K562 (cell line): Measurements from ENCODE around the gene DNAL4. TPM values are rescaled to one million over a fixed set of nuclear protein-coding genes. Genes with fewer than 3 reads are reported as not detected.
A peak's percentile ranks its signal among the peaks of the same experiment; 100 is the strongest.

Source experiments
- ATAC-seq: fragments of 200-7000 bp; cut with Tn5 transposase; 3 replicates; pipeline ENCODE4 v1.9.1; 2020; ENCODE audit warnings: moderate library complexity
- BruUV-seq: library from RNA; stranded (reverse); fragments of 400-500 nt; replicated peaks from 2 replicates; lab custom pipeline; 2021; lab: Mats Ljungman, UMichigan
- CTCF ChIA-PET: fragments of 300-600 bp; formaldehyde crosslinking; extraction: SDS; loops from one replicate; lab custom pipeline; 2021; ENCODE audit warnings: low intra/inter-chr PET ratio; lab: Yijun Ruan, JAX
- POLR2A ChIA-PET: fragments of 300-600, 350-650 bp; sonication (Branson Sonifier 250); formaldehyde crosslinking; extraction: SDS; loops from one replicate; lab custom pipeline; 2021; ENCODE audit warnings: antibody characterized with exemption, inconsistent platforms; lab: Yijun Ruan, JAX
- DNase-seq, 4 experiments: peaks; one replicate each; pipeline versions ENCODE4 v3.0.0 to v3.0.0-alpha.2; 2011 to 2018; ENCODE audit warnings: low spot score in 3 of 4, mixed read lengths in 3 of 4; ENCODE audit errors: extremely low read depth in 1 of 4
- FAIRE-seq: peaks from 2 replicates; lab custom pipeline; 2011; peaks lifted over from hg19 to GRCh38; lab: Jason Lieb, UNC
- H2AFZ ChIP-seq: 2 replicates; pipeline ENCODE4 v1.6.0; 2011; ENCODE audit warnings: low read depth, low read length, control low read depth, inconsistent platforms
- H3K27ac ChIP-seq: fragments of 200-600 bp; 3 replicates; pipeline ENCODE4 v1.8.0; 2011; ENCODE audit warnings: low read depth, mild to moderate bottlenecking, control low read depth, inconsistent platforms, low read length, moderate library complexity, mixed read lengths; ENCODE audit errors: extremely low read depth
- H3K27me3 ChIP-seq, 2 experiments: fragments of 300-600 bp in 1 of 2; 2 replicates in 1 of 2; 3 replicates in 1 of 2; pipeline versions ENCODE4 v1.6.0 to v1.8.0; 2011; ENCODE audit warnings: inconsistent platforms in 2 of 2, low read length in 2 of 2, mild to moderate bottlenecking in 1 of 2, mixed read lengths in 1 of 2, moderate library complexity in 1 of 2; ENCODE audit not compliant: control insufficient read depth in 2 of 2, insufficient read depth in 2 of 2
- H3K36me3 ChIP-seq: fragments of 300-600 bp; 3 replicates; pipeline ENCODE4 v1.8.0; 2011; ENCODE audit warnings: mild to moderate bottlenecking, low read length, inconsistent platforms; ENCODE audit not compliant: control insufficient read depth, insufficient read depth
- H3K4me1 ChIP-seq, 2 experiments: fragments of 200-600 bp in 1 of 2; replicated peaks in 1 of 2; 2 replicates in 1 of 2; 3 replicates in 1 of 2; pipeline versions ENCODE4 v1.5.1 to v1.8.0; 2011; ENCODE audit warnings: inconsistent platforms in 2 of 2, low read length in 2 of 2, mild to moderate bottlenecking in 1 of 2, mixed read lengths in 1 of 2, moderate library complexity in 1 of 2; ENCODE audit not compliant: control insufficient read depth in 2 of 2, insufficient read depth in 2 of 2
- H3K4me2 ChIP-seq: 2 replicates; pipeline ENCODE4 v1.6.1; 2011; ENCODE audit warnings: low read length, control low read depth, inconsistent platforms, mixed read lengths; ENCODE audit not compliant: insufficient read depth
- H3K4me3 ChIP-seq: fragments of 200-600 bp; sonication (generic), shearing (Covaris generic); 2 replicates; pipeline ENCODE4 v1.5.1; 2016; ENCODE audit warnings: control low read depth, inconsistent platforms
- H3K79me2 ChIP-seq: fragments of 200-600 bp; 3 replicates; pipeline ENCODE4 v1.8.0; 2011; ENCODE audit warnings: low read length, inconsistent platforms; ENCODE audit not compliant: control insufficient read depth, insufficient read depth
- H3K9ac ChIP-seq, 2 experiments: 2 replicates each; pipeline versions ENCODE4 v1.6.0 to v1.6.1; 2011; ENCODE audit warnings: low read depth in 2 of 2, low read length in 2 of 2, control low read depth in 1 of 2, inconsistent platforms in 1 of 2, mild to moderate bottlenecking in 1 of 2, mixed read lengths in 1 of 2; ENCODE audit not compliant: insufficient read depth in 1 of 2
- H3K9me1 ChIP-seq: one replicate; pipeline ENCODE4 v1.6.0; 2011; ENCODE audit warnings: inconsistent platforms, mild to moderate bottlenecking, low read length, moderate library complexity; ENCODE audit not compliant: control insufficient read depth, insufficient read depth
- H3K9me3 ChIP-seq: replicated peaks from 2 replicates; pipeline ENCODE4 v1.5.1; 2011; ENCODE audit warnings: low read depth, low read length, inconsistent platforms; ENCODE audit not compliant: control insufficient read depth, insufficient read depth
- H4K20me1 ChIP-seq: replicated peaks from 2 replicates; pipeline ENCODE4 v1.6.1; 2011; ENCODE audit warnings: low read length, inconsistent platforms, mixed read lengths; ENCODE audit not compliant: control insufficient read depth, insufficient read depth
- DDX20 ChIP-seq: fragments of 450-650 bp; IDR thresholded peaks from 2 replicates; pipeline ENCODE4 v1.6.1; 2016; ENCODE audit warnings: missing genetic modification characterization, low read depth, mild to moderate bottlenecking, missing compliant biosample characterization, moderate library complexity
- HDAC6 ChIP-seq: IDR thresholded peaks from 2 replicates; pipeline ENCODE4 v1.6.1; 2012; ENCODE audit warnings: low read depth, mild to moderate bottlenecking, control low read depth, inconsistent platforms, low read length, moderate library complexity
- NR4A1 ChIP-seq, 2 experiments: fragments of 250-450 bp in 1 of 2; fragments of 450-650 bp in 1 of 2; sonication (Bioruptor Pico) in 1 of 2; IDR thresholded peaks; 2 replicates each; pipeline versions ENCODE4 v1.4.0 to v1.6.1; 2016 to 2020; ENCODE audit warnings: mild to moderate bottlenecking in 2 of 2, missing compliant biosample characterization in 1 of 2, missing genetic modification characterization in 1 of 2, moderate library complexity in 1 of 2
- PHTF2 ChIP-seq: fragments of 250-450 bp; sonication (Bioruptor Pico); IDR thresholded peaks from 2 replicates; pipeline ENCODE4 v1.5.0; 2021; ENCODE audit warnings: mild to moderate bottlenecking
- POLR3G ChIP-seq: IDR thresholded peaks from 2 replicates; pipeline ENCODE4 v1.6.1; 2011; ENCODE audit not compliant: insufficient read length, insufficient replicate concordance; ENCODE audit errors: extremely low read depth
- RBM25 ChIP-seq: fragments of 200-400 bp; formaldehyde crosslinking; IDR thresholded peaks from 2 replicates; pipeline ENCODE4 v1.6.1; 2018; ENCODE audit warnings: low read length, low read depth, moderate library complexity; ENCODE audit not compliant: severe bottlenecking
- SIN3A ChIP-seq, 2 experiments: fragments of 150-350 bp in 1 of 2; IDR thresholded peaks; 2 replicates each; pipeline ENCODE4 v1.6.1; 2011 to 2016; ENCODE audit warnings: borderline replicate concordance in 2 of 2, low read depth in 2 of 2, low read length in 2 of 2, mild to moderate bottlenecking in 2 of 2, moderate library complexity in 2 of 2; ENCODE audit not compliant: control insufficient read depth in 1 of 2
- THAP7 ChIP-seq: fragments of 250-450 bp; sonication (Bioruptor Pico); IDR thresholded peaks from 2 replicates; pipeline ENCODE4 v1.5.0; 2021
- ZNF124 ChIP-seq: sonication (generic); formaldehyde crosslinking; IDR thresholded peaks from 2 replicates; pipeline ENCODE4 v1.8.1; 2022; ENCODE audit warnings: missing genetic modification reagents
- ZNF140 ChIP-seq: fragments of 250-450 bp; sonication (Bioruptor Pico); IDR thresholded peaks from 2 replicates; pipeline ENCODE4 v1.8.0; 2021; ENCODE audit warnings: moderate library complexity, mild to moderate bottlenecking, inconsistent platforms
- ZNF316 ChIP-seq: fragments of 450-650 bp; IDR thresholded peaks from 2 replicates; pipeline ENCODE4 v1.6.1; 2016
- ZNF408 ChIP-seq: fragments of 250-450 bp; sonication (Bioruptor Pico); IDR thresholded peaks from 2 replicates; pipeline ENCODE4 v1.4.0; 2020; ENCODE audit warnings: low read depth, mild to moderate bottlenecking, moderate library complexity
- WGBS: fragments of 100-300 bp; shearing (Covaris generic); methylation state at CpG from one replicate; pipeline ENCODE4 v1.1.6; 2016; ENCODE audit warnings: low coverage, mixed read lengths; ENCODE audit not compliant: insufficient coverage; ENCODE audit errors: missing lambda C conversion rate; 5-methylcytosine and 5-hydroxymethylcytosine counted together
- in situ Hi-C: fragments of 300-500 bp; cut with MboI; formaldehyde crosslinking; loops from 4 replicates; pipeline ENCODE4 v1.15.0; 2018; ENCODE audit warnings: inconsistent platforms, mixed read lengths
- intact Hi-C: fragments of 100-400 bp; cut with micrococcal nuclease; formaldehyde crosslinking; loops from 2 replicates; pipeline ENCODE4 v1.14.2; 2022
- polyA plus RNA-seq, 8 experiments: library from polyadenylated mRNA; depleted of rRNA in 4 of 8; stranded (reverse) in 5 of 8; unstranded in 3 of 8; fragments of >200 nt; fragmentation: Nextera tagmentation in 2 of 8; fragmentation: Illumina TruSeq in 1 of 8; extraction: Ambion mirVana in 2 of 8; extraction: Trizol in 1 of 8; gene quantifications; 2 replicates each; pipeline versions ENCODE4 v1.2.1 to v1.2.3, GENCODE V29; 2011 to 2014; ENCODE audit warnings: inconsistent platforms in 1 of 8, missing spikeins in 1 of 8
- total RNA-seq, 7 experiments: library from RNA; depleted of rRNA in 6 of 7; stranded (reverse); fragments of >200 nt in 6 of 7; fragmentation: Illumina TruSeq in 2 of 7; extraction: Trizol in 2 of 7; gene quantifications; 2 replicates each; pipeline versions ENCODE4 v1.2.1 to v1.2.3, GENCODE V29; 2011 to 2021; ENCODE audit warnings: low replicate concordance in 1 of 7
- TF ChIP-seq, protein P1 (sequence below): sonication (generic); formaldehyde crosslinking; IDR thresholded peaks from 2 replicates; pipeline ENCODE4 v1.4.0; 2020; ENCODE audit warnings: mild to moderate bottlenecking, missing genetic modification reagents
- TF ChIP-seq, protein P2 (sequence below), 2 experiments: IDR thresholded peaks; 2 replicates each; pipeline ENCODE4 v1.6.1; 2012; ENCODE audit warnings: improper control_type of control experiment in 2 of 2, low read depth in 2 of 2, low read length in 2 of 2, borderline replicate concordance in 1 of 2

The DNAL4 gene
- total and polyA plus RNA-seq, 9 of the 15 experiments (the other 6 are each of a cell fraction or from before 2014, with no cell fraction given): 0.20 to 9.4 (median 5.2) TPM

DNA sequence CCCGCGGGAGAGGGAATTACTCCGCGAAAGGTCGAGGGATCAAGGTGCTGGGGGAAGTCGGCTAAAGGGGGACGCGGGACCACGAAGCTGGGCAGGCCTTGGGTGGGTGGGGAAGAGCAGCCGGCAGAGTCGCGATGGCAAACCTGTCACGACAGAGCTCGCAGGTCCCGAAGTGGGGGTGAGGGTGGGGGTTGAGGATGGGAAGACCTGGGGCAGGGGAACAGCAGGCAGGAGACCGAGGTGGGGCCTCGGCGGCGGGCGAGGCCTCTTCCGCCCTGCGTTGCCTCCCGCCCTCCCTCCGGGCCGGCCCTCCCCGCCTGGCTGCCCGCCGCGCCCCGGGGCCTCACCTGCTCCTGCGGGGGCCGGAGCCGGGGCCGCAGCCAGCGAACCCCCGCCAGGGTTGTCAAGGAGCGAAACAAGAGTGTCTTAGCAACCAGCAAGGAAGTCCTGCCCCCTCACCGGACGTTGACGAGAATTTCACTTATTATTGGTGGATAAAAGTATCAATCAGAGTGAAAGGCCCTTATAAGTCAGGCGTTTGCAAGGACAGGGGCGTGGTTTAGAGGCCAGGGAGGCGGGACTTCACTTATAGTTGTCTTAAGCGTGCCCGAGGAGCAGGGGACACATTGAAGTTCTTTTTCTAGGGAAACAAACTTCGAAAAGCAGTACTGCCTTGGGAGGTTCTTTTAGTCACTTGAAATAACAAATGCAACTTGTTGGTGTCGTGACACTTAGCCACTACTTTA lies at the start of gene DNAL4 (continued):
- TF ChIP-seq RBM25: peak; percentile 60

- Histone ChIP-seq H3K36me3 (no peaks in the 10 kb centered on the region), H3K79me2 (no peaks in the 10 kb centered on the region), H4K20me1 (no peaks in the 10 kb centered on the region), H3K9me3 (no peaks in the 10 kb centered on the region), H3K27me3 (no peaks in the 10 kb centered on the region), H3K27ac (peak overlapping the region; percentile 39; the same call in 1 of the 3 replicates), H2AFZ (peak overlapping the region; percentile 63), H3K4me3 (peak overlapping the region; percentile 53), H3K9ac (peak overlapping the region; percentile 46 to 92; a peak in 3 of 4 replicates), H3K9me1 (peaks cover 3% of the 10 kb centered on the region), H3K4me2 (peak overlapping the region; percentile 46), H3K4me1 (peaks cover 13 to 44% of the 10 kb centered on the region in 2 experiments; a peak in 4 of 5 replicates)
- ATAC-seq (peak; percentile 78), FAIRE-seq (no peak), DNase-seq (peak in 3 of 4 experiments; percentile 52 to 70 (median 60))
- BruUV-seq: no TSS peak
- ChIA-PET POLR2A (interaction anchor here (0.6 to 2.0 kb wide), 6 partner anchors 10 to 58 kb away, joined by 3 to 7 read pairs (median 4); no protein-coding TSS in a partner anchor), CTCF (interaction anchor here (0.6 kb wide), 1 partner anchor 32 kb away, joined by 4 read pairs; no protein-coding TSS in a partner anchor)
- intact Hi-C loops (loop anchor here (5.0 kb wide), 1 partner anchor 76 kb away; no protein-coding TSS in a partner anchor), in situ Hi-C loops (no loop called here)
- WGBS: 1% methylated on average over 27 of the region's 68 CpGs
- TF ChIP-seq, protein P1, sequence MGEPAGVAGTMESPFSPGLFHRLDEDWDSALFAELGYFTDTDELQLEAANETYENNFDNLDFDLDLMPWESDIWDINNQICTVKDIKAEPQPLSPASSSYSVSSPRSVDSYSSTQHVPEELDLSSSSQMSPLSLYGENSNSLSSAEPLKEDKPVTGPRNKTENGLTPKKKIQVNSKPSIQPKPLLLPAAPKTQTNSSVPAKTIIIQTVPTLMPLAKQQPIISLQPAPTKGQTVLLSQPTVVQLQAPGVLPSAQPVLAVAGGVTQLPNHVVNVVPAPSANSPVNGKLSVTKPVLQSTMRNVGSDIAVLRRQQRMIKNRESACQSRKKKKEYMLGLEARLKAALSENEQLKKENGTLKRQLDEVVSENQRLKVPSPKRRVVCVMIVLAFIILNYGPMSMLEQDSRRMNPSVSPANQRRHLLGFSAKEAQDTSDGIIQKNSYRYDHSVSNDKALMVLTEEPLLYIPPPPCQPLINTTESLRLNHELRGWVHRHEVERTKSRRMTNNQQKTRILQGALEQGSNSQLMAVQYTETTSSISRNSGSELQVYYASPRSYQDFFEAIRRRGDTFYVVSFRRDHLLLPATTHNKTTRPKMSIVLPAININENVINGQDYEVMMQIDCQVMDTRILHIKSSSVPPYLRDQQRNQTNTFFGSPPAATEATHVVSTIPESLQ (CRISPR knock-in tag): no peak
- TF ChIP-seq SIN3A (IDR thresholded peaks at IDR 0.05; ENCODE audit: borderline replicate concordance in 2 of 2, control insufficient read depth in 1 of 2, low read depth in 2 of 2, low read length in 2 of 2) (peak in 1 of 2 experiments; percentile 25; a peak in 1 of 4 replicates), ZNF408 (CRISPR knock-in tag) (no peak), ZNF140 (CRISPR knock-in tag) (no peak), PHTF2 (CRISPR knock-in tag) (no peak), HDAC6 (no peak), THAP7 (CRISPR knock-in tag) (no peak), POLR3G (no peak), NR4A1 (CRISPR knock-in tag; IDR thresholded peaks at IDR 0.05) (no peak), NR4A1 (tag; IDR thresholded peaks at IDR 0.05) (no peak), ZNF124 (no peak), DDX20 (tag) (no peak), ZNF316 (no peak)
- TF ChIP-seq, protein P2, sequence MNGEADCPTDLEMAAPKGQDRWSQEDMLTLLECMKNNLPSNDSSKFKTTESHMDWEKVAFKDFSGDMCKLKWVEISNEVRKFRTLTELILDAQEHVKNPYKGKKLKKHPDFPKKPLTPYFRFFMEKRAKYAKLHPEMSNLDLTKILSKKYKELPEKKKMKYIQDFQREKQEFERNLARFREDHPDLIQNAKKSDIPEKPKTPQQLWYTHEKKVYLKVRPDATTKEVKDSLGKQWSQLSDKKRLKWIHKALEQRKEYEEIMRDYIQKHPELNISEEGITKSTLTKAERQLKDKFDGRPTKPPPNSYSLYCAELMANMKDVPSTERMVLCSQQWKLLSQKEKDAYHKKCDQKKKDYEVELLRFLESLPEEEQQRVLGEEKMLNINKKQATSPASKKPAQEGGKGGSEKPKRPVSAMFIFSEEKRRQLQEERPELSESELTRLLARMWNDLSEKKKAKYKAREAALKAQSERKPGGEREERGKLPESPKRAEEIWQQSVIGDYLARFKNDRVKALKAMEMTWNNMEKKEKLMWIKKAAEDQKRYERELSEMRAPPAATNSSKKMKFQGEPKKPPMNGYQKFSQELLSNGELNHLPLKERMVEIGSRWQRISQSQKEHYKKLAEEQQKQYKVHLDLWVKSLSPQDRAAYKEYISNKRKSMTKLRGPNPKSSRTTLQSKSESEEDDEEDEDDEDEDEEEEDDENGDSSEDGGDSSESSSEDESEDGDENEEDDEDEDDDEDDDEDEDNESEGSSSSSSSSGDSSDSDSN (IDR thresholded peaks at IDR 0.05; ENCODE audit: borderline replicate concordance in 1 of 2, low read depth in 2 of 2, low read length in 2 of 2): peak; percentile 92 to 96
Observed at GRCh38 chr22:38843201-38843656, 49.3 kb upstream of the DNAL4 start.
